Nephron (organoid): ENCODE measurements around the gene CCDC9.

ENCODE experiments used
- H3K27ac Mint-ChIP-seq, 3 experiments: 2 replicates each; pipeline ENCODE4 v1.8.0; 2020; ENCODE audit warnings: mixed read lengths in 3 of 3, mild to moderate bottlenecking in 2 of 3, moderate library complexity in 1 of 3
- H3K27me3 Mint-ChIP-seq: 2 replicates; pipeline ENCODE4 v1.8.0; 2021; ENCODE audit warnings: low read depth, mild to moderate bottlenecking, moderate library complexity, mixed read lengths
- H3K36me3 Mint-ChIP-seq: 2 replicates; pipeline ENCODE4 v1.8.0; 2020; ENCODE audit warnings: low read depth, mixed read lengths
- H3K4me1 Mint-ChIP-seq: 2 replicates; pipeline ENCODE4 v1.8.0; 2020; ENCODE audit warnings: mixed read lengths
- H3K4me3 Mint-ChIP-seq, 3 experiments: 2 replicates each; pipeline ENCODE4 v1.8.0; 2020; ENCODE audit warnings: mild to moderate bottlenecking in 3 of 3, mixed read lengths in 3 of 3, moderate library complexity in 2 of 3
- H3K9me3 Mint-ChIP-seq: 2 replicates; pipeline ENCODE4 v1.8.0; 2020; ENCODE audit warnings: mixed read lengths
- TF ChIP-seq, protein P1 (sequence below), 3 experiments: fragments of 200-600 bp; sonication (generic); IDR thresholded peaks; one replicate each; pipeline ENCODE4 v1.5.0; 2021; ENCODE audit warnings: antibody characterized with exemption in 3 of 3; ENCODE audit not compliant: unreplicated experiment in 3 of 3

The CCDC9 gene

DNA sequence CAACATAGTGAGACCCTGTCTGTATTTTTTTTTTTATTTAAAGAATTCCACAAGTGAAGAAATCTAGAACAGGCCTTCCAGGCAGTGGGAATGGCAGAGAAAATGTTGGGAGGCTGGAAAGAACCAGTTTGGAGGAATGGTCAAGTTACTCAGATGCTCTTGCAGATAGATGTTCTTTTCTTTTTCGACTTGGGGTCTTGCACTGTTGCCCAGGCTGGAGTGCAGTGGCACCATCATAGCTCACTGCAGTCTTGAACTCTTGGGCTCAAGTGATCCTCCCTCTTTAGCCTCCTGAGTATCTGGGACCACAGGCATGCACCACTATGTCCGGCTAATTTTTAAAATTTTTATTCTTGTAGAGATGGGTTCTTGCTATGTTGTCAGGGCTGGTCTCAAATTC is 54.0 kb downstream of the CCDC9 start:
- peaks cover 31% of the 10 kb centered on the region for H3K27me3 Mint-ChIP-seq
- no peak overlapping the region for H3K4me3 Mint-ChIP-seq
- H3K36me3 Mint-ChIP-seq, result no peaks in the 10 kb centered on the region
- H3K27ac Mint-ChIP-seq, result no peak overlapping the region
- TF ChIP-seq, protein P1, sequence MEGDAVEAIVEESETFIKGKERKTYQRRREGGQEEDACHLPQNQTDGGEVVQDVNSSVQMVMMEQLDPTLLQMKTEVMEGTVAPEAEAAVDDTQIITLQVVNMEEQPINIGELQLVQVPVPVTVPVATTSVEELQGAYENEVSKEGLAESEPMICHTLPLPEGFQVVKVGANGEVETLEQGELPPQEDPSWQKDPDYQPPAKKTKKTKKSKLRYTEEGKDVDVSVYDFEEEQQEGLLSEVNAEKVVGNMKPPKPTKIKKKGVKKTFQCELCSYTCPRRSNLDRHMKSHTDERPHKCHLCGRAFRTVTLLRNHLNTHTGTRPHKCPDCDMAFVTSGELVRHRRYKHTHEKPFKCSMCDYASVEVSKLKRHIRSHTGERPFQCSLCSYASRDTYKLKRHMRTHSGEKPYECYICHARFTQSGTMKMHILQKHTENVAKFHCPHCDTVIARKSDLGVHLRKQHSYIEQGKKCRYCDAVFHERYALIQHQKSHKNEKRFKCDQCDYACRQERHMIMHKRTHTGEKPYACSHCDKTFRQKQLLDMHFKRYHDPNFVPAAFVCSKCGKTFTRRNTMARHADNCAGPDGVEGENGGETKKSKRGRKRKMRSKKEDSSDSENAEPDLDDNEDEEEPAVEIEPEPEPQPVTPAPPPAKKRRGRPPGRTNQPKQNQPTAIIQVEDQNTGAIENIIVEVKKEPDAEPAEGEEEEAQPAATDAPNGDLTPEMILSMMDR (IDR thresholded peaks at IDR 0.05; ENCODE audit: unreplicated experiment in 3 of 3), result no peak
- no peaks in the 10 kb centered on the region for H3K9me3 Mint-ChIP-seq
- no peaks in the 10 kb centered on the region for H3K4me1 Mint-ChIP-seq

DNA sequence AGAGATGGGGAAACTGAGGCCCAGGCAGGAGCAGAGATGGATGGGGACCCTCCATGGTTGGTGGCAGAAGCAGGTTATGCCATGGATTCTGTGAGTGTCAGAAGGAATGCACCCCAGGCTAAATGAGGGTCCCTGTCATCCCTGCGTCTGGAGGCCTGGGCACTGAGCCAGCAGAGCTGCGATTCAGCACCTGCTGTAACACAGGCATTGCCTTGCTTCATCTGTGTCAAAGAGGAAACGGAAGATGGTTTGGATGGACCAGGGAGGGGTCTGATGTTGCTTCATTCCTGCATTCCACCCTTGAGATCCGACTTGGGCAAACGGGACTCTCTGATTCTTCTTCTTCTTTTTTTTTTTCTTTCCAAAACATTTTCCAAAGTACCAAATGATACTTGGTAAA is 54.5 kb downstream of the CCDC9 start:
- Mint-ChIP-seq H3K27me3 (peaks cover 29% of the 10 kb centered on the region), H3K36me3 (no peaks in the 10 kb centered on the region), H3K4me3 (no peak overlapping the region), H3K9me3 (no peaks in the 10 kb centered on the region), H3K27ac (no peak overlapping the region), H3K4me1 (no peaks in the 10 kb centered on the region)
- TF ChIP-seq, protein P1 (IDR thresholded peaks at IDR 0.05; ENCODE audit: unreplicated experiment in 3 of 3), result no peak

DNA sequence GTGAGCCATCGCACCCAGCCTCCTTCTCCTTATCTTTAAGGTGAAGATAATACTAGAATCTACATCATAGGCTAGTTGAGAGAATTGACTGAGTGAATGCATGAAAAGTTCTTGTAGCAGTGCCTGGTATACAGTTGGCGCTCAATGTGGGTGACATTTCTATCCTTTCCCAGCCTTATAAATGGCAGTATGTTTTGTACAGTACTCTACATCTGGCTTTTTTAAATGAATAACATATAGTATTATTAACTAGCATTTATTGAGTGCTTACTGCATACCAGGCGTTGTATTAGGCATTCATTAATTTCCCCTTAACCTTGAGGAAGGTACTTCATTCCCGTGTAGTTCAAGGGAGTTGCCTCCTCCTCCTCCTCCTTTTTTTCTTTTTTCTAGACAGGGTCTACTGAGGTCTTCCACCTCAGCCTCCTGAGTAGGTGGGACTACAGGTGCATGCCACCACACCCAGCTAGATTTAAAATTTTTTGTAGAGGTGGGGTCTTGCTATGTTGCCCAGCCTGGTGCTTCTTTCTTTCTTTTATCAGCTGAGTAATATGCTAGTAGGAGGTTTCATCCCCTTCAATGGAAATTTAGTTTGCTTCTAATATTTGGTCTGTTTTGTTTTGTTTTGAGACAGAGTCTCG is 56.2 kb downstream of the CCDC9 start:
- H3K4me1 Mint-ChIP-seq, result no peaks in the 10 kb centered on the region
- H3K36me3 Mint-ChIP-seq, result no peaks in the 10 kb centered on the region
- H3K27ac Mint-ChIP-seq, result no peak overlapping the region
- no peaks in the 10 kb centered on the region for H3K9me3 Mint-ChIP-seq
- H3K27me3 Mint-ChIP-seq, result peaks cover 19% of the 10 kb centered on the region
- TF ChIP-seq, protein P1 (IDR thresholded peaks at IDR 0.05; ENCODE audit: unreplicated experiment in 3 of 3), result no peak
- no peak overlapping the region for H3K4me3 Mint-ChIP-seq

DNA sequence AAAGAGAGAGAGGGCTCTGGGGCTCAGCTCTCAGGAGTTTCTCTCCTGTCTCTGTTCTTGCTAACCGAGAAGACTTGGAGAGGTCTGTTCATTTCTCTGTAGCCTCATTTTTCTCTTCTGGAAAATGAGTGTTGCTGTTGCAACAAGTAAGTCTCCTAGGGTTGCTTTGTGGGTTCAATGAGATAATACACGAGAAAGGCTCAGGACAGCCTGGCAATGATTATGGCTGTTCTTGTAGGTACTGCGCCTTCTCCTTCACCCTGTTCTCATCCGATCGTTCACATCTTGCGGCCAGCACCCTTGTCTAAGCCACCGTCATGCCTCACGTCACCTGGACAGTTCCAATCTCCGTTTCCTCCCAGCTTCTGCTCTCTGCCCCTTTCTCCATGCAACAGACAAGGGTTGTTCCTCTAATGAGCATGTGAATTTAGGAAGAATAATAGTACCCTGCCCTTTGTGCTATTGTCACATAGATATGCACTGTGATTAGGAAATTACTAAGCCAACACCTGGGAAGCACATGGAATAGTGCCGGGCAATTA is 57.5 kb downstream of the CCDC9 start:
- TF ChIP-seq, protein P1 (IDR thresholded peaks at IDR 0.05; ENCODE audit: unreplicated experiment in 3 of 3), result no peak
- Mint-ChIP-seq H3K9me3 (no peaks in the 10 kb centered on the region), H3K36me3 (no peaks in the 10 kb centered on the region), H3K27me3 (peaks cover 21% of the 10 kb centered on the region), H3K27ac (no peak overlapping the region), H3K4me3 (no peak overlapping the region), H3K4me1 (no peaks in the 10 kb centered on the region)

DNA sequence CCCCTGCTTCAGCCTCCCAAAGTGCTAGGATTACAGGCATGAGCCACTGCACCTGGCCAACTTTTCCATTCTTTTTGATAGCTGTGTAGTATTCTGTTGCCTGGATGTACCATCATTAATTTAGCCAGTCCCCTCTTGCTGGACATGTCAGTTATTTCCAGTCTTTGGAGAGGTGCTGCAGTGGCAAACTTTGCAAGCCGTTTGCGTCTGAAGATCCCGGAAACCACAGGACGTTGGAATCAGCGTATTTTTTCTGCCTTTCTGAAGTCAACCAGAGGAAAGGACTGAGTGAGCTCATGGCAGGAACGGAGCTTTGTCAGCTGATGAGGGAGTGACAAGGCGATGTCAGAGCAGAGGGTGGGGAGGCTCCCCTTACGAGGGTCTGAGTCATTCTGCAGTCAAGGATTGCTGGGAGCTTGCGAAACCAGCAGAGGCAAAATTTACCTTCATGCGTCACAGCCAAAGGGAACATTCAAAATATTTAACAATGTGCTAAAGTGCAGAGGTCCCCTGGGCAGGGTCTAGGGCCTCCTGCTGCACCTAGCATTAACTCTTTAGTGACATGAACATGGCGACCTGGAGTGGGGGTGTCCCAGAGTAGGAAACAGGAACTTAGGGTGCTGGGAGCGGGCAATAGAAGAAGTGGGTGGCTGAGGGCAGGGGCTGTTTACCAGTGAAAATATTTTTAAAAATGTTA is 58.9 kb downstream of the CCDC9 start:
- TF ChIP-seq, protein P1 (IDR thresholded peaks at IDR 0.05; ENCODE audit: unreplicated experiment in 3 of 3), result no peak
- H3K4me3 Mint-ChIP-seq, result no peak overlapping the region
- no peaks in the 10 kb centered on the region for H3K36me3 Mint-ChIP-seq
- no peaks in the 10 kb centered on the region for H3K9me3 Mint-ChIP-seq
- H3K27ac Mint-ChIP-seq, result no peak overlapping the region
- H3K27me3 Mint-ChIP-seq, result peaks cover 17% of the 10 kb centered on the region
- no peaks in the 10 kb centered on the region for H3K4me1 Mint-ChIP-seq
